Activated CD8-positive, alpha-beta T cell treated with anti-CD3 and anti-CD28 coated beads for 36 hours (primary cell): ENCODE measurements around the gene SLC9A9. TPM values are rescaled to one million over a fixed set of nuclear protein-coding genes. Genes with fewer than 3 reads are reported as not detected.

Experiments used
- ATAC-seq: fragments of 200-7000 bp; cut with Tn5 transposase; one replicate; pipeline ENCODE4 v1.10.0; 2021; ENCODE audit warnings: mild to moderate bottlenecking, moderate library complexity
- CTCF ChIA-PET: fragments of 350-600 bp; sonication (Branson Sonifier 250); formaldehyde crosslinking; loops from one replicate; lab custom pipeline; 2021; ENCODE audit warnings: antibody characterized with exemption; lab: Charles Lee
- POLR2A ChIA-PET: fragments of 350-600 bp; sonication (Branson Sonifier 250); formaldehyde crosslinking; loops from one replicate; lab custom pipeline; 2021; ENCODE audit warnings: antibody characterized with exemption; lab: Charles Lee
- DNase-seq: peaks from one replicate; pipeline ENCODE4 v3.0.0-alpha.2; 2020
- H3K27ac Mint-ChIP-seq: one replicate; pipeline ENCODE4 v1.8.0; 2021; ENCODE audit warnings: mild to moderate bottlenecking, mixed read lengths
- H3K27me3 Mint-ChIP-seq: one replicate; pipeline ENCODE4 v1.8.0; 2021; ENCODE audit warnings: mixed read lengths
- H3K36me3 Mint-ChIP-seq: one replicate; pipeline ENCODE4 v1.8.0; 2021; ENCODE audit warnings: low read depth, mixed read lengths
- H3K4me1 Mint-ChIP-seq: one replicate; pipeline ENCODE4 v1.8.0; 2021; ENCODE audit warnings: low read depth, mixed read lengths
- H3K4me3 Mint-ChIP-seq: one replicate; pipeline ENCODE4 v1.8.0; 2021; ENCODE audit warnings: mild to moderate bottlenecking, moderate library complexity, mixed read lengths
- H3K9me3 Mint-ChIP-seq: one replicate; pipeline ENCODE4 v1.8.0; 2021; ENCODE audit warnings: mixed read lengths
- intact Hi-C: fragments of 100-400 bp; cut with micrococcal nuclease; formaldehyde crosslinking; loops from one replicate; pipeline ENCODE4 v1.10.0; 2022
- total RNA-seq, 2 experiments: library from RNA; stranded (reverse); gene quantifications; one replicate each; pipeline ENCODE4 v1.2.3, GENCODE V29; 2021
- TF ChIP-seq, protein P1 (sequence below): fragments of 200-600 bp; IDR thresholded peaks from one replicate; pipeline ENCODE4 v1.8.0; 2022; ENCODE audit warnings: antibody characterized with exemption, mild to moderate bottlenecking

The SLC9A9 gene
- total RNA-seq, 2 experiments from 2014 or later: 1.9 to 2.2 TPM

GRCh38 chr3:143278721-143279120 lies 569.5 kb downstream of the SLC9A9 start:
- H3K27ac Mint-ChIP-seq: no peak overlapping the region
- no peaks in the 10 kb centered on the region for H3K9me3 Mint-ChIP-seq
- CTCF ChIA-PET: interaction anchor here (0.7 to 1.3 kb wide), 3 partner anchors 18 to 158 kb away, joined by 3 to 5 read pairs (median 3); no protein-coding TSS in a partner anchor
- intact Hi-C loops: no loop called here
- no peaks in the 10 kb centered on the region for H3K36me3 Mint-ChIP-seq
- no peak for DNase-seq
- no peak for ATAC-seq
- peaks cover 59% of the 10 kb centered on the region for H3K4me1 Mint-ChIP-seq
- no peaks in the 10 kb centered on the region for H3K27me3 Mint-ChIP-seq
- TF ChIP-seq, protein P1, sequence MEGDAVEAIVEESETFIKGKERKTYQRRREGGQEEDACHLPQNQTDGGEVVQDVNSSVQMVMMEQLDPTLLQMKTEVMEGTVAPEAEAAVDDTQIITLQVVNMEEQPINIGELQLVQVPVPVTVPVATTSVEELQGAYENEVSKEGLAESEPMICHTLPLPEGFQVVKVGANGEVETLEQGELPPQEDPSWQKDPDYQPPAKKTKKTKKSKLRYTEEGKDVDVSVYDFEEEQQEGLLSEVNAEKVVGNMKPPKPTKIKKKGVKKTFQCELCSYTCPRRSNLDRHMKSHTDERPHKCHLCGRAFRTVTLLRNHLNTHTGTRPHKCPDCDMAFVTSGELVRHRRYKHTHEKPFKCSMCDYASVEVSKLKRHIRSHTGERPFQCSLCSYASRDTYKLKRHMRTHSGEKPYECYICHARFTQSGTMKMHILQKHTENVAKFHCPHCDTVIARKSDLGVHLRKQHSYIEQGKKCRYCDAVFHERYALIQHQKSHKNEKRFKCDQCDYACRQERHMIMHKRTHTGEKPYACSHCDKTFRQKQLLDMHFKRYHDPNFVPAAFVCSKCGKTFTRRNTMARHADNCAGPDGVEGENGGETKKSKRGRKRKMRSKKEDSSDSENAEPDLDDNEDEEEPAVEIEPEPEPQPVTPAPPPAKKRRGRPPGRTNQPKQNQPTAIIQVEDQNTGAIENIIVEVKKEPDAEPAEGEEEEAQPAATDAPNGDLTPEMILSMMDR: no peak
- POLR2A ChIA-PET: no interaction called here
- H3K4me3 Mint-ChIP-seq: no peak overlapping the region

DNA sequence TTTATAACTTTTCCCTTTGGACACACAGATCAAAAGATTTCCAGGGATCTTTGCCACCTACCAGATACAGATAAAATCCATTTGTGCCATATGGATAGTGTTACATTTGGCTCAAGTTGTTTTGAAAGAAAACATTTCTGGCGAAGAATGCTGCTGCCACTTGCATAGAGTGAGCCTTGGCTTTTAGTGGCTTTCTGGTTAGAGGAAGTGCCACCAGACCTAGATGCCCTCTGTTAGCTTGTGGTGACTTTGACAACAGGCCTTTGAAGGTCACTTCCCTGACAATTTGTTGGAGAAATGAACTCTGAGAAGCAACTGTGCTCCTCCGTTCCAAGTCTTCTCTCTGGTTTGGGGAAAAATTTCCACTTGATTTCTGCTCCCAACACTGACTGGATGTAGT lies 570.7 kb downstream of the SLC9A9 start:
- Mint-ChIP-seq H3K4me3 (no peak overlapping the region), H3K36me3 (no peaks in the 10 kb centered on the region), H3K4me1 (peaks cover 50% of the 10 kb centered on the region), H3K27ac (no peak overlapping the region), H3K27me3 (no peaks in the 10 kb centered on the region), H3K9me3 (no peaks in the 10 kb centered on the region)
- CTCF ChIA-PET: interaction anchor here (0.8 to 1.2 kb wide), 3 partner anchors 9 to 34 kb away, joined by 3 read pairs; no protein-coding TSS in a partner anchor
- no peak for ATAC-seq
- intact Hi-C loops: no loop called here
- DNase-seq: no peak
- POLR2A ChIA-PET: no interaction called here
- TF ChIP-seq, protein P1: no peak

GRCh38 chr3:143276592-143276991 lies 571.7 kb downstream of the SLC9A9 start:
- CTCF ChIA-PET: interaction anchor here (1.1 kb wide), 1 partner anchor 10 kb away, joined by 3 read pairs; no protein-coding TSS in a partner anchor

GRCh38 chr3:143273975-143274690 lies 574.1 kb downstream of the SLC9A9 start:
- ATAC-seq (no peak), DNase-seq (no peak)
- Mint-ChIP-seq H3K36me3 (no peaks in the 10 kb centered on the region), H3K9me3 (no peaks in the 10 kb centered on the region), H3K4me1 (peaks cover 32% of the 10 kb centered on the region), H3K4me3 (no peak overlapping the region), H3K27me3 (no peaks in the 10 kb centered on the region), H3K27ac (no peak overlapping the region)
- ChIA-PET POLR2A (no interaction called here), CTCF (interaction anchor here (0.6 to 1.4 kb wide), 3 partner anchors 14 to 153 kb away, joined by 3 read pairs; no protein-coding TSS in a partner anchor)
- intact Hi-C loops: no loop called here
- TF ChIP-seq, protein P1: no peak

More at GRCh38 chr3:143276592-143276991, 571.7 kb downstream of the SLC9A9 start:
- DNase-seq (no peak), ATAC-seq (peak; percentile 91)
- H3K4me3 Mint-ChIP-seq: no peak overlapping the region
- no peak overlapping the region for H3K27ac Mint-ChIP-seq
- TF ChIP-seq, protein P1: no peak
- peaks cover 40% of the 10 kb centered on the region for H3K4me1 Mint-ChIP-seq
- no peaks in the 10 kb centered on the region for H3K9me3 Mint-ChIP-seq
- no peaks in the 10 kb centered on the region for H3K36me3 Mint-ChIP-seq
- intact Hi-C loops: no loop called here
- no peaks in the 10 kb centered on the region for H3K27me3 Mint-ChIP-seq
- POLR2A ChIA-PET: no interaction called here

GRCh38 chr3:143271136-143271535 lies 577.1 kb downstream of the SLC9A9 start:
- H3K36me3 Mint-ChIP-seq: no peaks in the 10 kb centered on the region
- H3K4me3 Mint-ChIP-seq: no peak overlapping the region
- TF ChIP-seq, protein P1: no peak
- ATAC-seq (no peak), DNase-seq (no peak)
- CTCF ChIA-PET: interaction anchor here (1.6 kb wide), 1 partner anchor 403 kb away, joined by 3 read pairs; no protein-coding TSS in a partner anchor
- intact Hi-C loops: no loop called here
- H3K27ac Mint-ChIP-seq: no peak overlapping the region
- no peaks in the 10 kb centered on the region for H3K9me3 Mint-ChIP-seq
- POLR2A ChIA-PET: interaction anchor here (1.1 kb wide), 1 partner anchor 22 kb away, joined by 3 read pairs; no protein-coding TSS in a partner anchor
- H3K27me3 Mint-ChIP-seq: no peaks in the 10 kb centered on the region
- peaks cover 8% of the 10 kb centered on the region for H3K4me1 Mint-ChIP-seq
